ENCODE measurements around the gene PTPRG.

Gene PTPRG

GRCh38 chr3:61769266-61769990 lies 208.1 kb downstream of the PTPRG start:
- no peak for TF ChIP-seq TAF1 (IDR thresholded peaks at IDR 0.05; ENCODE audit: borderline replicate concordance, insufficient read depth, low read length)
- no peak for TF ChIP-seq POLR2AphosphoS5 (IDR thresholded peaks at IDR 0.05; ENCODE audit: low read depth, low read length)
- TF ChIP-seq SIN3A (IDR thresholded peaks at IDR 0.05; ENCODE audit: borderline replicate concordance, insufficient read depth, low read length), result no peak
- TF ChIP-seq FOXP2 (optimal IDR thresholded peaks at IDR 0.05; ENCODE audit: borderline replicate concordance, extremely low read depth, extremely low read length, insufficient read depth), result no peak
- no peak for TF ChIP-seq REST (IDR thresholded peaks at IDR 0.05; ENCODE audit: insufficient read depth in 1 of 2, low read depth in 2 of 2, low read length in 2 of 2)

GRCh38 chr3:61771976-61772375 lies 210.6 kb downstream of the PTPRG start:
- no peak for TF ChIP-seq REST (IDR thresholded peaks at IDR 0.05; ENCODE audit: insufficient read depth in 1 of 2, low read depth in 2 of 2, low read length in 2 of 2)

- TF ChIP-seq POLR2AphosphoS5 (IDR thresholded peaks at IDR 0.05; ENCODE audit: low read depth, low read length) (no peak), FOXP2 (optimal IDR thresholded peaks at IDR 0.05; ENCODE audit: borderline replicate concordance, extremely low read depth, extremely low read length, insufficient read depth) (no peak), REST (IDR thresholded peaks at IDR 0.05; ENCODE audit: insufficient read depth in 1 of 2, low read depth in 2 of 2, low read length in 2 of 2) (no peak), TAF1 (IDR thresholded peaks at IDR 0.05; ENCODE audit: borderline replicate concordance, insufficient read depth, low read length) (no peak), SIN3A (IDR thresholded peaks at IDR 0.05; ENCODE audit: borderline replicate concordance, insufficient read depth, low read length) (no peak)
Observed at GRCh38 chr3:61772456-61772855, 211.1 kb downstream of the PTPRG start.

GRCh38 chr3:61774279-61774890 lies 213.0 kb downstream of the PTPRG start:
- TF ChIP-seq REST (IDR thresholded peaks at IDR 0.05; ENCODE audit: insufficient read depth in 1 of 2, low read depth in 2 of 2, low read length in 2 of 2) (no peak), SIN3A (IDR thresholded peaks at IDR 0.05; ENCODE audit: borderline replicate concordance, insufficient read depth, low read length) (no peak), TAF1 (IDR thresholded peaks at IDR 0.05; ENCODE audit: borderline replicate concordance, insufficient read depth, low read length) (no peak), POLR2AphosphoS5 (IDR thresholded peaks at IDR 0.05; ENCODE audit: low read depth, low read length) (no peak), FOXP2 (optimal IDR thresholded peaks at IDR 0.05; ENCODE audit: borderline replicate concordance, extremely low read depth, extremely low read length, insufficient read depth) (no peak)

All from PFSK-1 (cell line).